GM18508 (cell line): ENCODE measurements around the gene SYT17.

ENCODE experiments used
- ATAC-seq: cut with Tn5 transposase; IDR thresholded peaks from one replicate; pipeline ENCODE4 v1.9.1; 2021; ENCODE audit warnings: moderate number of reproducible peaks; ENCODE audit not compliant: insufficient read depth, unreplicated experiment

The SYT17 gene

GRCh38 chr16:19138601-19139000 is 29.4 kb upstream of the SYT17 start:
- ATAC-seq, result no peak

GRCh38 chr16:19139436-19140091 is 28.5 kb upstream of the SYT17 start:
- ATAC-seq, result no peak

GRCh38 chr16:19140396-19140795 is 27.6 kb upstream of the SYT17 start:
- ATAC-seq, result no peak

GRCh38 chr16:19142939-19143598 is 25.0 kb upstream of the SYT17 start:
- no peak for ATAC-seq

- no peak for ATAC-seq
Measured at GRCh38 chr16:19143599-19143956, 24.5 kb upstream of the SYT17 start.

GRCh38 chr16:19145010-19145409 is 23.0 kb upstream of the SYT17 start:
- ATAC-seq, result no peak

GRCh38 chr16:19147126-19147525 is 20.9 kb upstream of the SYT17 start:
- ATAC-seq, result no peak

- ATAC-seq, result no peak
Measured at GRCh38 chr16:19147627-19148026, 20.4 kb upstream of the SYT17 start.

- no peak for ATAC-seq
Measured at GRCh38 chr16:19148189-19148588, 19.9 kb upstream of the SYT17 start.

GRCh38 chr16:19151310-19151709 is 16.7 kb upstream of the SYT17 start:
- no peak for ATAC-seq

- no peak for ATAC-seq
Measured at GRCh38 chr16:19152042-19152441, 16.0 kb upstream of the SYT17 start.

- ATAC-seq, result no peak
Measured at GRCh38 chr16:19153876-19154275, 14.2 kb upstream of the SYT17 start.

- no peak for ATAC-seq
Measured at GRCh38 chr16:19162085-19162484, 6.0 kb upstream of the SYT17 start.

GRCh38 chr16:19163215-19163614 is 4.8 kb upstream of the SYT17 start:
- ATAC-seq, result no peak

- ATAC-seq, result no peak
Measured at GRCh38 chr16:19164285-19164684, 3.8 kb upstream of the SYT17 start.

- ATAC-seq, result no peak
Measured at GRCh38 chr16:19165101-19165500, 2.9 kb upstream of the SYT17 start.

- no peak for ATAC-seq
Measured at GRCh38 chr16:19166500-19166899, 1.5 kb upstream of the SYT17 start.

- no peak for ATAC-seq
Measured at GRCh38 chr16:19168371-19169081, 486 bp downstream of the SYT17 start.

GRCh38 chr16:19169082-19169639 is 1.1 kb downstream of the SYT17 start:
- ATAC-seq, result no peak

- ATAC-seq, result no peak
Measured at GRCh38 chr16:19170043-19170655, 2.1 kb downstream of the SYT17 start.
